GM18520 (cell line): ENCODE data around the gene TBC1D3D.
"Not testable (repeated sequence)": the region's sequence is repeated elsewhere in the genome, so short reads cannot be mapped to it uniquely, and the experiment has no call there.

Source experiments
- ATAC-seq: cut with Tn5 transposase; IDR thresholded peaks from one replicate; pipeline ENCODE4 v1.9.1; 2021; ENCODE audit not compliant: unreplicated experiment

The TBC1D3D gene

DNA sequence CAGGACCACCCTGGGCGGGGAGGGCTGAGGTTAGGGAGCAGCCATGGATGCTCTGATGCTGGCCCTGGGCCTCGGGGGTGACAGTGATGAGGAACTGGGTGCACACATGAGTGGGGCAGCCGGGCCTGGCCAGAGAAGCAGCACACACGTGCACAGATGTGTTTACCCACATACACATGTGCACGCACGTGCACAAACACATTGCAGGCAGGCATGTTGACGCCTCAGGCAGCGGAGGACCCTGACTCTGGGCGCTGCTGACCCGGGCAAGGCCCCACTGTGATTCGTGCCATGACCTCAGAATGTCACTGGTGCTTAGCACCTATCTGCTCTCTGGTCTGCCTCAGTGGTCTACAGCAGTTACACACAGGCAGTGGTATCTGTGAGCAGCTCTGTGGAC, at the start of gene TBC1D3D:
TBC1D3D (plus strand) TSS at position 301 of the 400 bp plus-strand sequence. CDS start 1,585 bp downstream, outside the sequence.
- ATAC-seq = not testable (repeated sequence)

DNA sequence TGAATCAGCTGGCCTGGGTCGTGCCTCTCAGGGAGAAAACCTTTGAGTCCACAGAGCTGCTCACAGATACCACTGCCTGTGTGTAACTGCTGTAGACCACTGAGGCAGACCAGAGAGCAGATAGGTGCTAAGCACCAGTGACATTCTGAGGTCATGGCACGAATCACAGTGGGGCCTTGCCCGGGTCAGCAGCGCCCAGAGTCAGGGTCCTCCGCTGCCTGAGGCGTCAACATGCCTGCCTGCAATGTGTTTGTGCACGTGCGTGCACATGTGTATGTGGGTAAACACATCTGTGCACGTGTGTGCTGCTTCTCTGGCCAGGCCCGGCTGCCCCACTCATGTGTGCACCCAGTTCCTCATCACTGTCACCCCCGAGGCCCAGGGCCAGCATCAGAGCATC, 14.8 kb upstream of the TBC1D3D start, which contains the start of gene TBC1D3L:
TBC1D3L (minus strand) TSS at position 101 of the 400 bp plus-strand sequence. CDS start 1,540 bp downstream, outside the sequence.
- not testable (repeated sequence) for ATAC-seq
